NT2/D1 (cell line): ENCODE measurements around the gene ATP10A.

Experiments
- SUZ12 ChIP-seq: IDR thresholded peaks from 2 replicates; pipeline ENCODE4 v1.6.1; 2011; ENCODE audit not compliant: insufficient read length, insufficient read depth; ENCODE audit errors: extremely low read depth
- YY1 ChIP-seq: IDR thresholded peaks from 2 replicates; pipeline ENCODE4 v1.6.1; 2011; ENCODE audit not compliant: insufficient read length, insufficient read depth
- ZNF274 ChIP-seq: IDR thresholded peaks from 2 replicates; pipeline ENCODE4 v1.6.1; 2011; ENCODE audit warnings: mild to moderate bottlenecking, low read depth, low read length

DNA sequence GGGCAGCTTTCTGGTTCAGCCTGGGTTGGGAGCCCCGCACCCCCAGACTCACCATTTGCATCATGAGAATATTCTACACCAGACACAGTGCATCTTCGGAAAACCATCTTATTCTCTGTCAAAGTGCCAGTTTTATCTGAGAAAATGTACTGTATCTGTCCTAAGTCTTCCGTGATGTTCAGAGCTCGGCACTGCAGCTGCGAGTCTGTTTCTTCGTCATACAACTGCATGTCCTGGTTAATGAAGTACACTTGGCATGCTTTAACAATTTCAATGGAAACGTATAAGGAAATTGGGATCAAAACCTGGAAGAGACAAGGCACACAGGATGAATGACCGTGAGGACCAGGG lies 141.5 kb downstream of the ATP10A start:
- TF ChIP-seq ZNF274 = no peak
- TF ChIP-seq SUZ12 = no peak
- no peak for TF ChIP-seq YY1
